DMS 273 (cell line): ENCODE measurements around the gene SORBS1.
A peak's percentile ranks its signal among the peaks of the same experiment; 100 is the strongest.

Source experiments
- DNase-seq: peaks from one replicate; lab custom pipeline; 2025; ENCODE audit not compliant: unreplicated experiment; lab: John Stamatoyannopoulos, UW

Gene SORBS1

DNA sequence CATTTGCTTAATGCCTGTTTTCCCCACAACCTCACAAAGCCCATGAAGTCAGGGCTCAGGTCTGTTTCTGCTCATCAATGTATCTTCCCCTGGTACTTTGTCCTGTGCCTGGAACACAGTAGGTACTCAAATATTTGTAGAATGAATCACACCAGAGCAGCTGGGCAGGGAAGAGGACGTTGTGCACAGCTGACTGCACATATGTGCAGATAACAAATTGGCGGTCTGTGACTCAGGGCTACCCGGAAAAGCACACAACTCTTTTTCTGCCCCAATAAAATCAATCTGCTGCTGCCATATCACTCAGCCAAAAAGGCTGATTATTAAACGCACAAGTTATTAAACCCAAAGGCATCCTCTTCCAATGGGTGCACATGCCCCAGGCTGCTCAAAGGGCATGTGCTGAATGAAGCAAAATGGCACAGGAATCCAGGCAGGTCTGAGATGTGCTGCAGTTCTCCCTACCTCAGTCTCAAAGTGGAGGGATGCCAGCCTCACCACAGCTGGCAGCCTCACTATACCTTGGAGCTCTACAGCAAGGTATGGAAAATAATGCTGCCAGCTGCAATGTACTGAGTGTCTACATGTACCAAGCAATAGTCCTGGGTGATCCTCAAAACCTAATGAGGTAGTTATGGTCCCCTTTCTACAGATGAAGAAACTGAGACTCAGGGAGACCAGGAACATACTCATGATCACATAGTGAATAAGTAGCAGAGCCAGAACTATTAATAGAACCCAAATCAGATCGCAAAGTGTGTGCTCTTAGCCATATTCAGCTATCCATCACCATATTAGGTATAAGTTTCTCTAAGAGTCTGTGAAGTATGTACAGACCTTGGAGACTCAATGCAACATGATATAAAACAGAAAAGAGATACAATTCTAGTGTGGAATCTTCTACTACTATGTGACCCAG lies 43.4 kb downstream of the SORBS1 start:
- peak; percentile 43 for DNase-seq

DNA sequence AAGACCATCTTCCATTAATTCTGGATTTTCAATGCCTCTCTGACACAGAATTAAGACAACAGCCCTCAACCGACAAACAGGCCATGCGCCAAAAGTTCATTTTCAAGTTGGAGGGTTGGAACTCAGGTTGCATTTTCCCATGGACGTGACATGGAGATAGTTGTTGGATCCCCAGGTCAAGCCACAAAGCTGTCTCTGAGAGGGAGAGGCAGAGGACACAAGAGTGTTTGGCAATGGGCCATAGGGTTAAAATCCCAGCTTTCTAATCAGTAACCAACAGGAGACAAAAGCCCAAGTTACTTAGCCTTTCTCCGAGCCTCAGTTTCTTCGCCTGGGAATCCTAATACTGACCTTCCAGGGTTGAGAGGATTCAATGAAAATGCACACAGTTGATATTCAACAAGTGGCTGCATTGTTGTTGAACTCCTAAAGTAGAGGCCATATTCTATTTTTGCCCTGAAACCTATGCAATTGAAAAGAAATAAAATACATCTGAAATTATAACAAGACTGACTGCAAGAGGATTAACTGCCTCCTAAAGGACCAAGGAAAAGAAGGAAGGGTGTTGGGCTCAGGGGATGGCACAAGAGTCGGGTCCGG lies 44.3 kb downstream of the SORBS1 start:
- no peak for DNase-seq

DNA sequence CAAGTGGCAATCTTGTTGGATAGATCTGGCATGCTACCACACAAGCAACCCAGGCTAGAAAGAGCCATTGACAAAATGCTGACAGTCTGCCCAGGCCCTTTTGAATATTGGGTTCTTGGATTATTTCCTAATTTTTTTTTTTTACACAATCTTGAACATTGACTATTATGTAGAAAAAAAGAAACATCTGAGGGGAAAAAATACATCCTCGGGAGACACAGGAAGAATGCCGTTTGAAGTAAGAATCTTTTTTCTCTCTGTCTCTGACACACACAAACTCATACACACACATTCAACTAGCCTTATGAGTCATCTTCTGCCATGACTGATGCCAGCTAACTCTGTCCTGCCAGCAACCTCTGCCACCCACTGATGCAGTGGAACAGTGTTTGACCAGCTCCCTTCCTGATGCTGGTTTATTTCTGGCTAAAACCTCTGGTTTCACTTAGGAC lies 47.2 kb downstream of the SORBS1 start:
- no peak for DNase-seq

DNA sequence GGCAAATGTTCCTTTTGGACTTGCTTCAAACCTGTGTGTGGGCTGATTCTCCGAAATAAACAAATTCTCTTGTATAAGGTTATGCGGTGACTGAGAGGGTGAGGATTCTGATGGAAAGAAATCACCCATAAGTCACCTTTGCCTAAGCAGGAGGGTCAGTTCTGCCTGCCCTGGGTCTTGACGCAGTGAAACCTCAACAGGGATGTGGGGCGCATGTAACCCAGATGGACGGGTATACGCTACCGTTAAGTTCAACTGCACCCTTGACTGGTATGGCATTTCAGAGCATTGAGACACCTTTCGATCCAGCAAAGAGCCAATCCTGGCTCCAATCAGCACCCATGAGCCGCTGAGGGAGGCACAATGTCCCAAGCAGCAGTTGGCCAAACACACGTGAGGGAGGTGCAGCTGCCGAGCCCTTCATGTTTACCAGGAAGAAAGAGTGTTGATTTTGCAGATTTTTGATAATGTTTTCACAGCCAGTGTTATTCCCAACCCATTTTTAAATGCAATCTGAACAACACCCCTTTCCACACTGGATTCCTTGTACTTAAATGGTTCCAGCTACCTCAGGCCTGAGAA lies 48.1 kb downstream of the SORBS1 start:
- no peak for DNase-seq

DNA sequence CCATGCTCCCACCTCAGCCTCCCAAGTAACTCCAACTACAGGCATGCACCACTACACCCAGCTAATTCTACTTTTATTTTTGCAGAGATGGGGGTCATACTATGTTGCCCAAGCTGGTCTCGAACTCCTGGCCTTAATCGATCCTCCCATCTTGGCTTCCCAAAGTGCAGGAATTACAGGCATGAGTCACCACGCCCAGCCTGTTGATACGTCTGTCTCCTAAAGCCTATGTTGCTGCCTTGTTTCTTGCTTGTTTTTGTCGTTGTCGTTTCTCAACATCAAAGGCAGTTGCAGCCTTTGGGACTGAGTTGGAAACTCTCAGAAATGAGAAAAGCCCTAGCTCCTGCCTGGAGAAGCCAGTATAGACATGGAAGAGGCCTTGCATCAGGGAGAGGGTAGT lies 49.9 kb downstream of the SORBS1 start:
- DNase-seq, result no peak

DNA sequence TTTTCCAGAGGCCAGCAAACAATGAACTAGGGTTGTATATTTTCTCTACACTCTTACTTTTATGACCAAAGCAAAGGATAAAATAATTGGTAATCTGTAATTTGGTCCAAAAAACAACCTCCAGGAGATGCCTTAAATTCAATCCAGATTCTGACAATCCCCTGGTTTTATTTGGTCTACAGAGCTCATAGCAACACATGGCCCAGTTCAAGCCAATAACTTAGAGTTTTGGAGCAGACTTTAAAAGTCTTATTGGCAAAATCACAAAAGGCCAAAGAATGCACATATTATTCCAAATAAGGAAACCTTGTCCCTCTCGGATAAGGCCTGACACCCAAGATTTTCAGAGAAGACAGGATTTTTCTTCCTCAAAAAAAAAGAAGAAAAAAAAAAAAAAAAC lies 51.9 kb downstream of the SORBS1 start:
- no peak for DNase-seq

DNA sequence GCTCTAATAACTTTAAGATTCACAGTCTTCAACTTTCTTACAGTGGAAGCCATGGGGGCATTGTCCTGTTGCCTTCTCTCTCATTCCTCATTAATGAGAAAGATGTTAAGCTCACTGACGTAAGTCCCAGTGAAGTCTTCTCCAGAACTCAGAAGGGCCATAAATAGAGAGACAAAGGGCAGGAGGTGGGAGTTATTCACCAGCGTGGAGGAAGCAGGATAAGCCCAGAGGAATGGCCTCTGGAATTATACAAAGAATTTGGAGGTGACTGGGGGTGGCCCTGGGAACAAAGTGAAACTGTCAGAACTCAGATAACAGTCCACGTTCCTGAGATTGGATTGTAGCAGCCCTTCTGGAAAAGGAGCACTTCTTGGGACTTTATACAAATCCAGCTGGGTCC lies 52.4 kb downstream of the SORBS1 start:
- no peak for DNase-seq

DNA sequence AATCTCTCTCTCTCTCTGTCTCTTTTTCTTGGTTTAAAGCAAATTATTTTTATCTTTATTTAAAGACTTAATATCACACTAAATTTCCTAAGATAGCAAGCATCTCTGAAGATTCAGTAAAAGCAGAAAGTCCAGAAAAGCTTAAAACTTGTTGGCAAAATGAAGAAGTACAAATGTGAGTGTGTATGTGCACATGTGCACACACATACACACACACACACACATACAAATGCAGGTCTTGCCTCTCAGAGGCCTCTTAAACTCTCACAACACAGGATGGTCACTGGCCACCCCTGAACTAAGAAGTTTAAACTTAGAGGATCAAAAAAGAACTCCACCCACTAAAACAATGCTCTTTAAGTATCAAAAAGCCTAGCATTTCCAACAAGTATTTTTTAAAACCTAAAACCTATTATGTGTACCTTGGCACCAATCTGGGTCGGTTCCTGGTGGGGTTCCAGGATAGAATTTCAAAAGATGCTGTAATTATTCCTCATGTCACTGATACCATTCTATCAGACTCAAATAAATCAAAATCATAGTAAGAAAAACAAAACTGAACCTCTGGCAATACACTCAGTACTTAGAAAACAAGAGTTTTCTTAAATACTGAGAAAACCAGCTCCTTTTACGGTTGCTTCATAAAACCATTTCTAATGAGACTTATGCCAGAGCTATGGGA lies 55.0 kb downstream of the SORBS1 start:
- DNase-seq, result no peak

DNA sequence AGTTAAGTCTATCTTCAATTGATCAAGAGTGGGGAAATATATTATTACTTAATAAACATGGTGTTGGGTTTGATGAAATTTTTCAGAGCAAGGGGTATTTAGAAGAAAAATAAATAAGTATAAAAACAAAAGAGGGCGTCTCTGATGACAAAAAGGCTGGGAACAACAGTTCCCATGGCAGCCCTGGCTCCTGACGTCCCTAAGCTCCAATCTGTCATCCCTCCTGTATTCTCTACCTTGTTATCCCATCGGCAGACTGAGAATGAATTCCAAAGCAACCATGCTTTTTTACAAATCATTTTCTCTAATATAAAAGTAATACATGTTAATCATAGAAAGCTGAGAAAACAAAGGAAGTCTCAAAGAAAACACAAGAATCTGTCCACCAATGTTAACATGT lies 55.5 kb downstream of the SORBS1 start:
- DNase-seq, result no peak

DNA sequence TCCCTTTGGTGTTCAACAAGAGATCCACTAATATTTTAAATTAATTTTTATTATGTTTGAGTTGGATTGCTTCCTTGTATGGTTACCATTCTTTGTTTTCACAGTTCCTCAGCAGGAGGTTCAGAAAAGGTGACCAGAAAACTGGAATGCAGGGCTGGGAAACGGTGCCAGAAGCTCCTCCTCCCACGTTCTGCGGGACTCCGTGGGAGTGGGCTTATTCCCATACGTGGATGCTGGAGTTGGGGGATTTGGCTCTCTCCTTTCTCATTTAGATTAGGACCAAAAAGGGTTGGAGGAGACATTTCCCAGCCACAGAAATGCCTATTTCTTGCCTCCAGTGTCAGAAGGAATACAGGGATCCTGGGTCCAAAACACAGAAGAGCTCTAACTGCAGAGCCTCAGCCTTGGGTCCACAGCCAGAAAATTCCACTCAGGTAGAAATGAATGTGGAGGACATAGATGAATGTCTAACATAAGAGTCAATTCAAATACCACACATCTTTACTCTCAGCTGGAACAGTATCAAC lies 56.0 kb downstream of the SORBS1 start:
- DNase-seq, result no peak

DNA sequence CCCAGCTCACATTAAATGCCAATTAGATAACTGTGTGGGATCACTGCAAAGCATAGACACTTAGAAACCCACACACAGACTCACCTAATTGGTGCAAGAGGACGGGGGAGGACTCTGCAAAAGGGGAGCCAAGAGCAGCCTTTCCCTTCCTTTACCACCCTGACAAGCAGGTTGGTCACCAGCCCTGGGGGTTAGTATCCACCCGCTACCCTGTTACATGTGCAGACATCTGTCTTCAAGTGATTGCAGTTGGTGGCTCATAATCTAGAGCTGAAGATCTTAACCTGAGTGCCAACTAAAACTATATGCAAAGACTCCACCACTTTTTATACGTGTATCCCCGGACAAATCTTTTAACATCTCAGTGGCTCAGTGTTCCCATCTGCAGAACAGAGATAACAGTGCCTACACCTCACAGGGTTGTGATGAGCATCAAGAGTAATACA lies 56.9 kb downstream of the SORBS1 start:
- DNase-seq, result no peak

DNA sequence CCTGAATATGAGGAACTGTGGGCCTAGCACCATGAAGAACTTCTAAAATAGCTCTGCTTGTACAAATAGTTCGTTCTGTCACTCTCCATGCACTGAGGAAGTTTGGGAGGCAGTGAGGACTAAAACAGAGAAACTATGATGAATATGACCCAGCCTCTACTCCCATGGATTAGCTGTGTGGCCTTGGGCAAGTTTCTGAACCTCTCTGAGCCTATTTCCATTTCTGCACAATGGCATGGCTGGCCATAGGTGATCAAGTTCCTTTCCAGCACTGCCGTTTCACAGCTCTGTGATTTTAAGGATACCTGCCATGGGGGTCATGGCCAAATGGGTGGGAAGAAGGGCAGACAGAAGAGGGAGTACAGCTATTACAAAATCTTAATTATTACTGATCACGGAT lies 57.6 kb downstream of the SORBS1 start:
- DNase-seq, result no peak

DNA sequence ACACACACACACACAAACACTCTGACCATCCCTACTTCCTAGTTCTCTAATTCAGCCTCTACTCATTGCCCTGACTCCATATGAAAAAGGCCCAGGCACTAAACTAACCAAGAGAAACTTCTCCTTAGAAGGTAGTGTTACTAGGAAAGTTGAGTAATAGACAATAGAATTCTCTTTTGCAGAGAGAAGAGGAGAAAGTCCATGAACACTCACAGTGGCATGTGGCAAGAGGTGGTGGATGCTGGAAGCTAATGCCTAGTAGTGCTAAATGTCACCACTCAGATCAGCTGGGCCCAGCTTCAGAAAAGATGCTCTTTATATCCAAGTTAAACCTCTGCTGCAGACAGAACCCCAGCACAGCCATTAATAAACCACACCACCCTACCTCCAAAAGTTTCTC lies 58.2 kb downstream of the SORBS1 start:
- DNase-seq, result no peak

DNA sequence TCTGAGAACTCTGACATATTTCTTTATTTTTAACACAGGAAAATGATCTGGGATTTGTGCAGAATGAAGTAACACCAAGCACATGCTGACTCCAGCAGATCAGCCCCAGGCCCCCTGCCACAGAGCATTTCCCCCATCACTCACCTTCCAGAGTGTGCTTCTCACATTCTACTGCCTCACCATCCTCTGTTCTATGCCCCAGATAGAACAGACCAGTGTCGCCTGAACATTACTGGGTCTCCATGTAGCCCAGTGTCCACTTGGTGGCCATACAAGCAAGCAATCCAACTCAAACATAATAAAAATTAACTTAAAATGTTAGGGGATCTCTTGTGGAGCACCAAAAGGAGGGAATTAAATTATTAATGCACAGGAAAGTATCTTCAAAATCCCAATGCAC lies 58.8 kb downstream of the SORBS1 start:
- DNase-seq, result no peak

DNA sequence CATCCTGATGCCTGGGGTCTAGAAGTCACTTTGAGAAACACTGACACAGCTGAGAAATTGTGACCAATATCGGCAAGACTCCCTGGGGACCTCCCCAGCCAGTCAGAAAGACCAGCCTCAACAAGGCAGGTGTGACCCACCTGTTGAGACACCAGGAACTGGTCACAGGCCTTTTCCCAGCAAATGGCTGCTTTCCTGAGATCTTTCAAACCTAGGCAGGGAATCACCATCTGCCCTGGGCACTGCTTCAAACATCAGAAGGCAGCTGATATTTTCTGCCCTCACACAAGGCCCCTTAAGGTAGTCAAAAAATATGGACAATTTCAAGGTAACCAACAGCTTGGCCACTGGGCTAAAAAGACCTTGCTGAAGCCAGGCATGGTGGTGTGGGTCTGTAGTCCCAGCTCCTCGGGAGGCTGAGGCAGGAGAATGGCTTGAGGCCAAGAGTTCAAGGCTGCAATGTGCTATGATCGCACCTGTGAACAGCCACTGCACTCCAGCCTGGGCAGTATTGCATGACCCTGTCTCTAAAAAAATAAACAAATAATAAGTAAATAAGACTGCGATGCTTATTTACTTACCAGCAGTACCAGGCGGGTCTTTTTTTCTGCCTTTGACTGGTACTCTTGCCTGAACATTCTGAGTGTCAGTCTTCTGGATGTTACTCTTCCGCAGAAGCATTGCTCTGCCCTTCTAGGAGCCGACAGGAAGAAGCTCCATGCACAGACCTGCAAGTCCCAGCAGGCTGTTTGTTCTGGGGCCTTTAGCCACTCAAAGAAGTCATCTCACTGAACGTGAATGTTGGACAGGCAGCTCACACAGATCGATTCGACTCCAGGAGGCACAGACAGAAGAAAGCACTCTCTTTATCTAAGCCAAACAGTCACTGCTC lies 59.7 kb downstream of the SORBS1 start:
- DNase-seq, result no peak

DNA sequence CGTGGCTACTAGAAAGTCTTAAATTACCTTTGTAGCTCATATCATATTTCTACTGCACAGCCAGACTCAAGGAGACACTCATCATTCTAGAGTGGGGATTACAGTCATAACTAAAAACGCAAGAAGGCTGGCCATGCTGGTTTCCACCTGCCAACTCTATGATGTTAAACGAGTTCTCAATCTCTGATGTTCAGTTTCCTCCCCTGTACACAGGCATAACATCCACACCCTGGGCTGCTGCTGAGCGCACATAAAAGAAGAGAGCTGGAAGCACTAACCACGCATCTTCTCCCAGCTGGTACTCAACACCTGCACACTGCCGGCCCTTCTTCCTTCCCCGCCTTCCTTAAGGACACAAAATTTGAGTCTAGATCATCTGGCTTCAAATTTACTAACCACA lies 60.5 kb downstream of the SORBS1 start:
- no peak for DNase-seq

DNA sequence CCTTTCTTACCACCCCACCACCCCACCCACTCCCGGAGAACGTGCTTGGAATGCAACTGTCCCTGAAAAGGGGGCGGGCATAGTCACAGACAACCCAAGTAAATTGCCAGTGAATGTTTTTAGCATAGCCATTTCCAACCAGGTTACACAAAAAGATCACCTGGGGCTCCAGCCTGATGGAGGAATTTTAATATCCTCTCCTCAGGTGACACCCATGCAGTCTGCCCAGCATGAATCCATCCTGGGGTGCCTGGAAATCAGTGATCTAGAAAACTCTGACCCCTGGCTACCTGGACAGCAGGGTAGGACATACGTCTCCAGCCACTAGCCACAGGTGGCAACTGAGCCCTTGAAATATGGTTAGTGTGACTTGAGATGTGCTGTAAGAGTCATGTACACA lies 61.1 kb downstream of the SORBS1 start:
- no peak for DNase-seq

DNA sequence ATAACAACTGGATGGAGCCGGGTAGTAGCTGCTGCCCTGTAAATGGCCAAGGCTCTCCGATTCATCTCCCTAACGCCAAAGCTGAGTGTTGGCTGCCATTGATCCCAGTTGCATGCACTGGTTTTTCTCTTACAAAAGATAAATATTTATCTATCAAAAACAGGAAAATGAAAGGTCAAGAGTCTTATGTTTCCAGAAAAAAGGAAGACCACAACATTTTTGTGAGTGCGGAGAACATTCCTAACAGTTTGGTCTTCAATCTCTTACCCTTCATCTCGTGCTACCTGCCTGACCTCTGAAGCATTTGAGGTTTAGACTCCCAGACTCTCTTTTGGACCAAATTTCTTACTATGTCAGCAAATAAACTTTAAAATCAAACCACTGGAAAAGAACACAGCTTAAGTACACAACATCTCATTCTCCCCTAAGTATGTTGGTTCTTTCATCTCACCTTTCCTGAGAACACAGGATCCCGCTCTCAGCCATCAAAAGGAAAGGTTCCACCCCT lies 61.6 kb downstream of the SORBS1 start:
- no peak for DNase-seq

DNA sequence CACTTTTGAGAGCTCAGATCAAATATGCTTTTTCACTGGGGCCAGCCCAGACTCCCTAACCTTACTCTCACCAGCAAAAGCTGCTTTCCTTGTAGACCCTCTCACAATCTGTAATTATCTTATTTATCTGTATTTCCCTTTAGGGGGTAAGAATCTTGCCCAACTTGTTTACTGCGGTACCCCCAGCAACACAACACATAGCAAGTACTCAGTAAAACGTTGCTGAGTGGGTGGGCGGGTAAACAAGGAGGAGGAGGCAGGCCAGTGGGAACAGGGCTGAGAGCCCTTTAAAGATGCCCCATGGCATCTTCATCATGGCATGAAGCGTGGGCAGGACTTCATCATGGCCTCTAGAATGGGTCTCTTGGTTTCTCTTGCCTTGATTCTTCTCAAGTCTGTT lies 64.2 kb downstream of the SORBS1 start:
- no peak for DNase-seq

DNA sequence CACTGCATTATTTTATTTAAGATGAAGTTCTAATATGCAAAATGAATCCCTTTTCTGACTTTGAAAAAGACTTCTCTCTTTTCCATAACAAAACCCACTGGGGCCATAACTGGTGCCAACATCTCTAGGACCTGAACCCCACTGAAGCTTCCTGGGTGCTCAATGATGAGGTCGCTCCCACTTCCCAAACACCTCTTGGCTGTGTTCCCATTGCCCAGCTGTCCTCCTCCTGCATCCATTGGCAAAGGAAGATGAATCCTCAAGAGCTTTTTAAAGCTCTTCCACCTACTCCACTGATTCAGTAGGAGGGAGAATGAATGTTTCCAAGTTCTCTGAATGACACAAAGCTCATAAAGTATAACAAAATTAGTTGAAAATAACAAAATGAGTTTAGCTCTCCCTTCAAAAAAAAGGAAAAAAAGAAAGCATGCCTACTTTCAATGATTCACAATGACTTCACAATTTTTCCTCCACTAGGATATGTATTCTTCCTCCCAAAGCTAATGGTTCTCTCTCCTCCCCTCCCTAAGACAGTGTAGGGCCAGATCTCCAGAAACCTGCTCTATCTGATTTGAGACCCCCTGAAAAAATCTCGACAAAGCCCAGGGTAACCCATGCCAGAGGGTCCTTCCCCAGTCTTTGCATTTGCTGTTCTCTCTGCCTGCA lies 64.8 kb downstream of the SORBS1 start:
- DNase-seq, result no peak
